Tibial artery (tissue), 4 donors: ENCODE results near the gene FLRT1.

ENCODE experiments used
- DNase-seq, 2 donors: peaks; one replicate each; pipeline ENCODE4 v3.0.0-alpha.2; 2019
- H3K27ac ChIP-seq, 2 donors: fragments of 200-600 bp; sonication (generic) in 1 of 2; 1 replicate in 1 of 2; 2 replicates in 1 of 2; pipeline ENCODE4 v1.5.1; 2018 to 2019; ENCODE audit warnings: mild to moderate bottlenecking in 1 of 2
- H3K27me3 ChIP-seq, 2 donors: fragments of 200-600 bp; sonication (generic) in 1 of 2; one replicate each; pipeline versions ENCODE4 v1.5.1 to v1.6.0; 2016 to 2019
- H3K36me3 ChIP-seq, 3 donors: fragments of 200-600 bp; sonication (generic) in 2 of 3; one replicate each; pipeline ENCODE4 v1.5.1; 2016 to 2019; ENCODE audit warnings: mild to moderate bottlenecking in 2 of 3
- H3K4me1 ChIP-seq, 4 donors: fragments of 200-600 bp; sonication (generic) in 2 of 4; 1 replicate in 3 of 4; 2 replicates in 1 of 4; pipeline ENCODE4 v1.5.1; 2016 to 2019
- H3K4me3 ChIP-seq, 2 donors: fragments of 200-600 bp; sonication (generic) in 1 of 2; 1 replicate in 1 of 2; 2 replicates in 1 of 2; pipeline ENCODE4 v1.5.1; 2018 to 2019; ENCODE audit warnings: mild to moderate bottlenecking in 2 of 2
- H3K9me3 ChIP-seq, 3 donors: fragments of 200-600 bp; sonication (generic) in 1 of 3; one replicate each; pipeline ENCODE4 v1.5.1; 2016 to 2019
- CTCF ChIP-seq, 2 experiments: fragments of 200-600 bp in 1 of 2; fragments of 450-650 bp in 1 of 2; IDR thresholded peaks; one replicate each; pipeline ENCODE4 v1.5.1; 2017 to 2019; ENCODE audit warnings: antibody characterized with exemption in 2 of 2, mild to moderate bottlenecking in 1 of 2, moderate library complexity in 1 of 2
- intact Hi-C: fragments of 100-400 bp; cut with DNase I; formaldehyde crosslinking; loops from one replicate; pipeline ENCODE4 v1.15.0; 2023; ENCODE audit warnings: low total_unique reads

FLRT1 gene

GRCh38 chr11:64040684-64041322, 5.1 kb downstream of the FLRT1 start:
- Histone ChIP-seq H3K27me3 (peaks cover 0 to 11% of the 10 kb centered on the region in 2 donors), H3K36me3 (no peaks in the 10 kb centered on the region), H3K9me3 (no peaks in the 10 kb centered on the region), H3K4me3 (no peak overlapping the region), H3K27ac (no peak overlapping the region), H3K4me1 (peaks cover 0 to 15% (median 11%) of the 10 kb centered on the region in 4 donors)
- DNase-seq = no peak
- no peak for TF ChIP-seq CTCF (IDR thresholded peaks at IDR 0.05)
- intact Hi-C loops = no loop called here

GRCh38 chr11:64041846-64042245, 6.1 kb downstream of the FLRT1 start:
- no peak for TF ChIP-seq CTCF (IDR thresholded peaks at IDR 0.05)
- no peak for DNase-seq
- Histone ChIP-seq H3K4me3 (no peak overlapping the region), H3K4me1 (peaks cover 0 to 5% (median under 1%) of the 10 kb centered on the region in 4 donors), H3K9me3 (no peaks in the 10 kb centered on the region), H3K36me3 (no peaks in the 10 kb centered on the region), H3K27me3 (peaks cover 0 to under 1% of the 10 kb centered on the region in 2 donors), H3K27ac (no peak overlapping the region)
- intact Hi-C loops = no loop called here

GRCh38 chr11:64042301-64042700, 6.6 kb downstream of the FLRT1 start:
- Histone ChIP-seq H3K4me3 (no peak overlapping the region), H3K36me3 (no peaks in the 10 kb centered on the region), H3K4me1 (peaks cover 0 to under 1% (median 0%) of the 10 kb centered on the region in 4 donors), H3K9me3 (no peaks in the 10 kb centered on the region), H3K27ac (no peak overlapping the region), H3K27me3 (no peaks in the 10 kb centered on the region)
- DNase-seq = no peak
- no peak for TF ChIP-seq CTCF (IDR thresholded peaks at IDR 0.05)
- intact Hi-C loops = no loop called here

GRCh38 chr11:64043545-64043944, 7.8 kb downstream of the FLRT1 start:
- DNase-seq = no peak
- H3K4me1 ChIP-seq = no peaks in the 10 kb centered on the region
- H3K27ac ChIP-seq = no peak overlapping the region

GRCh38 chr11:64044730-64045393, 9.1 kb downstream of the FLRT1 start:
- intact Hi-C loops = no loop called here
- DNase-seq = no peak
- TF ChIP-seq CTCF (IDR thresholded peaks at IDR 0.05) = no peak
- Histone ChIP-seq H3K27me3 (no peaks in the 10 kb centered on the region), H3K4me1 (no peaks in the 10 kb centered on the region), H3K27ac (no peak overlapping the region), H3K9me3 (no peaks in the 10 kb centered on the region), H3K36me3 (no peaks in the 10 kb centered on the region), H3K4me3 (no peak overlapping the region)

More at GRCh38 chr11:64043545-64043944, 7.8 kb downstream of the FLRT1 start:
- no peaks in the 10 kb centered on the region for H3K9me3 ChIP-seq
- H3K27me3 ChIP-seq = no peaks in the 10 kb centered on the region
- H3K36me3 ChIP-seq = no peaks in the 10 kb centered on the region
- intact Hi-C loops = no loop called here
- no peak for TF ChIP-seq CTCF (IDR thresholded peaks at IDR 0.05)
- H3K4me3 ChIP-seq = no peak overlapping the region
